Keratinocyte (primary cell): ENCODE measurements around the gene TRIL.

Experiments used
- CTCF ChIP-seq, 3 experiments: IDR thresholded peaks in 1 of 3; conservative IDR thresholded peaks in 1 of 3; optimal IDR thresholded peaks in 1 of 3; 2 replicates in 2 of 3; 3 replicates in 1 of 3; pipeline versions ENCODE3 to v1.5.1; 2011; ENCODE audit warnings: low read length in 3 of 3, mild to moderate bottlenecking in 3 of 3, moderate library complexity in 2 of 3, control low read depth in 1 of 3, inconsistent platforms in 1 of 3; ENCODE audit not compliant: insufficient read depth in 2 of 3; ENCODE audit errors: extremely low read depth in 1 of 3
- EZH2 ChIP-seq: IDR thresholded peaks from one replicate; pipeline ENCODE4 v1.6.1; 2012; ENCODE audit warnings: inconsistent platforms, mild to moderate bottlenecking, low read length, moderate library complexity

GRCh38 chr7:28964056-28964455 lies 5.9 kb upstream of the TRIL start:
- no peak for TF ChIP-seq CTCF (optimal IDR thresholded peaks at IDR 0.05 in 1 of 3, IDR thresholded peaks at IDR 0.05 in 1 of 3, conservative IDR thresholded peaks at IDR 0.05 in 1 of 3; ENCODE audit: extremely low read depth in 1 of 3, insufficient read depth in 2 of 3, low read length in 3 of 3)
- TF ChIP-seq EZH2 = no peak
